Dedifferentiated amniotic fluid mesenchymal stem cell (primary cell): ENCODE measurements around the gene ARHGAP15.

Source experiments
- DNase-seq: peaks from one replicate; pipeline ENCODE4 v3.0.0-alpha.2; 2016; ENCODE audit errors: extremely low spot score

ARHGAP15 gene

GRCh38 chr2:143629340-143629739 is 500.1 kb downstream of the ARHGAP15 start:
- DNase-seq = peak; percentile 37

- no peak for DNase-seq
Measured at GRCh38 chr2:143632751-143633374, 503.6 kb downstream of the ARHGAP15 start.

- DNase-seq = no peak
Measured at GRCh38 chr2:143633419-143633818, 504.2 kb downstream of the ARHGAP15 start.

DNA sequence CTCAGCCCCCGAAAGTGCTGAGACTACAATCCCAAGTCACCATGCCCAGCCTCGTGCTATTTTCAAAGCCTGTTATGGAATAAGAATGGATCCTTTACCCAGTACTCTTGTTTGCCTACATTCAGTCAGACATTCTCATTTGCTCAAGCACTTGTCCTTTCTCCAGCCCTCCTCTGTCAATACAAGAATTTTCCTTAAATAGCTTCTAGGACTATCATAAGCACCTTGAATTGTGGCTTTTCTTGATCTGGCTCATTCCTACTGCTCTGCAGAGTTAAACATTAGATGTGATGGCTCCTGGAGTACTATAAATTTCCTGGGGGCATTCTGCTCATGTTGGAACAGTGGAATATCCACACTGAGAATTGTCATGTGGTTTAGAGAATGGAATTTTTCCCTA is 506.1 kb downstream of the ARHGAP15 start:
- no peak for DNase-seq

- no peak for DNase-seq
Measured at GRCh38 chr2:143635936-143636335, 506.7 kb downstream of the ARHGAP15 start.

DNA sequence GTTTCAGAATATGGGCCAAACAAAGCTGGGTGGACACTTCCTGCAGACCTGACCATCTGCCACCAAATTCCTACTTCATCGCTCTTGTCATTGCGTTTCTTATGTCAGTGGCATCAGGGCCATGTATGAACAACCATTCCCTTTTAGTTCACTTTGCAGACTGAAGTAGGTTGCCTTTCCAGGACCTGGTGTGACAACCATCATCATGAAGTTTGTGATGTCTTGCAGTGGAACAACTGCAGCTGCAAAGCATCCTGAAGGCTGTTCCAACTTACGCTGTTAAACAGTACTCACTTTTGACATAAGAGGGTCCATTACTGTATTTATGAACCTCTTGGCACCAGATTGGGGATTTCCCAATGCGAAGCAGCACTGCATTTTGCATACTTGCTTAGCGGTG is 511.6 kb downstream of the ARHGAP15 start:
- DNase-seq = no peak

DNA sequence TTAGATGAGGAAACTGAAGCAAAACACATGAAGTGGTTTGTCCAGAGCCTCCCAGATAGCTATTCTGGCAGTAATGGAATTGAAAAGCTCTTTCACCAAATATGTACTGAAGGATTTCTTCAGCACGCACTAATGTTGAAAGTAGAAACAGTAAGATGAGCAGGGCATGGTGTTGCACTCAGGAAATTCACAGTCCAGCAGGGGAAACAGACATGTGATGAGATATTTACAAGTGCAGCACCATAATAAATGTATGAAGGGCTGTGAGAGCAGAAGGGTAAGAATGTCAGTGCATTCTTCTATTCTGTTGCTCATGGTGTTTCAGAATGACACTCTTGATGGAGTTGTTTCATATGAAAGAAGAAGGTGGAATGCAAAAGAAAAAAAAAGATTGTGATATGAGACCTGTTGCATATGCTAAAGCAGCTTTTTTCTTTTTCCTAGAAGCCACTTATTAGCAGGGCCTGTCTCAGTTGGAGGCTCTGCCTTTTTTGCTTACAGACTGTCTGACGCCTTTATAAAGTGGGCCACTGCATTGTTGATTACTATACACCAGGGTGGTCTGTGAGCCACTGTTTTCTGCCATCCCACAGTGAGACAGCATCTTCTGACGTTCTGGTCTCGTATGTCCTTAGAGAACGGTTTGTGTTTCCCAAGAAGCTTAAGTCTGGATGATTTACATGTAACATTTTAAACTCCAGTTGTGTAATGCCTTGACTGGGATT is 516.9 kb downstream of the ARHGAP15 start:
- no peak for DNase-seq

DNA sequence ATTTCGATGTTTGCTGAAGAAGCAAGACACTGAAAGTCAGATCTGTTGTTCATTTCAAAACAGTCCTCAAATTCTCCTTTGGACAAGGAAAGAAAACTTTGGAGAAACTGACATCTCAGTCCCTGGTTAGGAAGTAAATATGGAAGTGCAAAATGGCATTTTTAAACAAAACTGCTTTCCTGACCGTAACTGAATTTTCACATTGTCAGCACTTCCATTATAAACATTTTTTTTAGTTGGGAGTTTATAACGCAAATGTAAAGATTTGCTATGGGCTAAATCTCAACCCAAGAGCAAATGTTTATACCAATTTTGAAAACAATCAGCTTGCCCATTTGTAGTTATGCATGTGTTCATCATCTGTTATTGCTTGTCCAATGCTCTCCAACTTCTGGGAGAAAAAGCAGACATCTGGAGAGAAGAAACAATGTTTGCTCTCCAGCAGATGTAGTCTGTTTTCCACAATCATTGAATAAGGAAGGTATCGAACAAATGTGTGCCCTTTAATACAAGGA is 520.1 kb downstream of the ARHGAP15 start:
- DNase-seq = no peak

GRCh38 chr2:143652692-143653091 is 523.5 kb downstream of the ARHGAP15 start:
- DNase-seq = no peak

GRCh38 chr2:143668234-143668633 is 539.0 kb downstream of the ARHGAP15 start:
- DNase-seq = no peak

- DNase-seq = no peak
Measured at GRCh38 chr2:143674051-143674450, 544.8 kb downstream of the ARHGAP15 start.

DNA sequence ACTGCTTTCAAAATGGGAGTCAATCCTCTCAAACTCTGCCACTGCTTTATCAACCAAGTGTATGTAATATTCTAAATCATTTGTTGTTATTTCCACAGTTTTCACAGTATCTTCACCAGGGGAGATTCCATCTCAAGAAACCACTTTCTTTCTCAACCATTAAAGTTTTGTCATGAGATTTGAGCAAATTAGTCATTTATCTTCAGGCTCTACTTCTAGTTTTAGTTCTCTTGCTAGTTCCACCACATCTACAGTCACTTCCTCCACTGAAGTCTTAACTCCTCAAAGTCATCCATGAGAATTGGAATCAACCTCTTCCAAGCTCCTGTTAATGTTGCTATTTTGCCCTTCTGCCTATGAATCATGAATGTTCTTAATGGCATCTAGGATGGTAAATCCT is 545.8 kb downstream of the ARHGAP15 start:
- DNase-seq = no peak

DNA sequence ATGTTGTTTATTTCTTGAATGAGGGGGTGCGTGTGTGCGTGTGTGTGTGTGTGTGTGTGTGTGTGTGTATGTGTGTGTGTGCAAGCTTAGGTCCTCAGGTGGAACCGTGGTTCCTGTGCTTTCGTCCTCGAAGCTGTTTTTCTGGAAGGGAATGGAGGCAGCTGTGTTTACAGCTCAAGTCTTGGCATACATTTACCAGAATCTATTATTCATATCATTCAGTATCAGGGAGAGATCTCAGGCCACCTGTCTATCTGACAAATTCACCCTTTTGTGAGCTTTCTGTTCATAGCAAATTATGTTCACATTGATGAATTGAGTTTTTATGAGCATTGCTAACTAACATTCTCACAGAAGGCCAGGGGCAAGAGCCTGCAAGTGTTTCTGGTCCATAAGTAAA is 550.4 kb downstream of the ARHGAP15 start:
- DNase-seq = no peak

DNA sequence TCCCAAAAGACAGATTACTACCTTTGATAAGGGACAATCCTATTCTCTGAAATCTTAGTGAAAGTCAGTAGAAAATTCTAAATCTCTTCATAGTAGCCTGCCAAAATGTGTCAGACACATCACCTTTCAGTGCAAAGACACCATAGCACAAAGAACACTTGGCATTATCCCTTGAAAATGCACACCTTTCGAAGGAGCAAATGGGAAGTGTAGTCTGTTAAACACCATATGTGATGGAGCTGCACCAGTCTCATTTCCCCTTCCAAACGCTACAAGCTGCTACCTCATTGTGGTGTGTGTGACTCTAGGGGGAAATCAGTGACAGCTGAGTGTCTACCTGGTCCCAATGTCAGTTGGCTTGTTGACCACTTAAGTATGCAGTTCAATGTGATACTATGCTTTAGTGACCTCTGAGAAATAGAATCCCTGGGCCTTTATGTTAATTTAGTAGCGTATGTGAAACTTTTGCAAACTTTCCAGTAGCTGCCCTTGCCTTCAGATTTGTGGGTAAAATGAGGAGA is 551.7 kb downstream of the ARHGAP15 start:
- no peak for DNase-seq

- no peak for DNase-seq
Measured at GRCh38 chr2:143682436-143683055, 553.3 kb downstream of the ARHGAP15 start.

DNA sequence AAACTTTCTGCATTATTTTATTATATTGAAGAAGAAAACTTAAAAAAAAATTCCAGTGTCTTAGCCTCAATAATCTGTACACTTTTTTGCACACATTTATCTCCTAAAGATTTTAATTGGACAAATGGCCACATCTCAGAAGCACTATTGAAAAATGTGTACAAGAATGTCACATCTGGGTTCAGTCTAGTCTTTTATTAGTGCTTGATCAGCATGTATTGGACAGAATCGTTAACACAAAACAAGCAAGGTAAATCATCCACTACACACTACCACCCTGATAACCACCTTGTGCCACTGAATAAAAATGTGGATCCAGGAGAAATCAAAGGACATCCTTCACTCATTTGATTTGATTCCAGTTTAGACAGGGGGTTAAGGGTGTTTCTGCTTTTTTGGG is 554.8 kb downstream of the ARHGAP15 start:
- DNase-seq = no peak

DNA sequence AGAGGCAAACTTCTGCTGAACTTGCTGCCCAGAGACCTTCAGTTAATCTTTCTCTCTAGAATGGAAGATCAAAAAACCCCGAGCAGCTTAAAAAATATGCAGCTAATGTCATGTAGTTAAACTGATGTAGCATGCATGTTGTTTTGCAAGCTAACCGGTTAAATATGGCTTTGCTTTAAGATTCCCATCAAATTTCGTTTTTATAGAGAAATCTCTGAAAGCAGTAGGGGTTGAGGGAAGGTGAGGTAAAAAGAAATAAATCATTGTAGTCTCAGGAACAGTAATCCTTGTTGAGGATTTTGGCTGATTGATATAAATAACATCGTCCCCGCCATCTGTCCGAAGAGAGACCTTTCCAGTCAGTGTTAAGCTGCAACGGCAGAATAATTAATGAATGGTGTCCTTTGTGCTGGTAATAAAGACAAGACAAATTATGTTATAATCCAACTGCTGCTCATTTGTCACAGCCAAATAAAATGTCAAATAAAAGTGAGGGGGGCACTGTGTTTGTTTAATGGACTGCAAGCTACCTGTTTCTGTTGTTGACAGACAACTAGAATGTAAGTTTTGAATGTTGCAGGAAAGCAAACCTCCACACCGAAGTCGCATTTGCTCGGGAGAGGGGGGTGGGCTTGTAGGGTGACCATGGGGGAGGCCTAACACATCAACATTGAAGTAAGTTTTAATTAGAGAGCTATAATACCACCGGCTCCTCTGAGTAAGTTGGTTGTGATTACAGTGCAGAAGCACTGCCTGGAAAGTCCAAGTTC is 555.5 kb downstream of the ARHGAP15 start:
- no peak for DNase-seq

- DNase-seq = no peak
Measured at GRCh38 chr2:143685421-143686078, 556.3 kb downstream of the ARHGAP15 start.

GRCh38 chr2:143686585-143687164 is 557.5 kb downstream of the ARHGAP15 start:
- peak; percentile 19 for DNase-seq

- no peak for DNase-seq
Measured at GRCh38 chr2:143688248-143688647, 559.0 kb downstream of the ARHGAP15 start.

GRCh38 chr2:143688815-143689214 is 559.6 kb downstream of the ARHGAP15 start:
- no peak for DNase-seq
